GM21515 (cell line): ENCODE measurements around the gene FRMPD2.
"Not testable (repeated sequence)": the region's sequence is repeated elsewhere in the genome, so short reads cannot be mapped to it uniquely, and the experiment has no call there.

Experiments used
- ATAC-seq: cut with Tn5 transposase; IDR thresholded peaks from one replicate; pipeline ENCODE4 v1.9.1; 2021; ENCODE audit not compliant: unreplicated experiment

FRMPD2 gene

GRCh38 chr10:48290286-48290685, 15.8 kb upstream of the FRMPD2 start:
- ATAC-seq: no peak

GRCh38 chr10:48289501-48290238, 15.2 kb upstream of the FRMPD2 start:
- peak; percentile 56 for ATAC-seq

- ATAC-seq: no peak
Measured at GRCh38 chr10:48288661-48289060, 14.2 kb upstream of the FRMPD2 start.

GRCh38 chr10:48287417-48288391, 13.2 kb upstream of the FRMPD2 start:
- ATAC-seq: no peak

GRCh38 chr10:48286356-48286755, 11.9 kb upstream of the FRMPD2 start:
- no peak for ATAC-seq

- no peak for ATAC-seq
Measured at GRCh38 chr10:48285710-48286109, 11.2 kb upstream of the FRMPD2 start.

- ATAC-seq: no peak
Measured at GRCh38 chr10:48284811-48285210, 10.3 kb upstream of the FRMPD2 start.

- ATAC-seq: no peak
Measured at GRCh38 chr10:48284002-48284546, 9.6 kb upstream of the FRMPD2 start.

- ATAC-seq: peak; percentile 67
Measured at GRCh38 chr10:48282829-48283228, 8.3 kb upstream of the FRMPD2 start.

GRCh38 chr10:48281697-48282096, 7.2 kb upstream of the FRMPD2 start:
- not testable (repeated sequence) for ATAC-seq

GRCh38 chr10:48279081-48279751, 4.7 kb upstream of the FRMPD2 start:
- ATAC-seq: peak; percentile 84

- ATAC-seq: no peak
Measured at GRCh38 chr10:48277093-48277492, 2.6 kb upstream of the FRMPD2 start.

GRCh38 chr10:48273741-48274140, 755 bp downstream of the FRMPD2 start:
- ATAC-seq: no peak

- ATAC-seq: no peak
Measured at GRCh38 chr10:48272682-48273081, 1.8 kb downstream of the FRMPD2 start.

- ATAC-seq: no peak
Measured at GRCh38 chr10:48271047-48271730, 3.3 kb downstream of the FRMPD2 start.

- no peak for ATAC-seq
Measured at GRCh38 chr10:48266528-48266927, 8.0 kb downstream of the FRMPD2 start.

- ATAC-seq: no peak
Measured at GRCh38 chr10:48258105-48258504, 16.4 kb downstream of the FRMPD2 start.

- ATAC-seq: no peak
Measured at GRCh38 chr10:48257407-48257961, 17.0 kb downstream of the FRMPD2 start.

GRCh38 chr10:48255722-48256121, 18.8 kb downstream of the FRMPD2 start:
- no peak for ATAC-seq
